SK-N-DZ (cell line): Measurements from ENCODE around the gene CTSS.
"Not testable (repeated sequence)": the region's sequence is repeated elsewhere in the genome, so short reads cannot be mapped to it uniquely, and the experiment has no call there.

Experiments
- DNase-seq: peaks from one replicate; pipeline ENCODE4 v3.0.0-alpha.2; 2015; ENCODE audit warnings: low spot score

CTSS gene

GRCh38 chr1:150775931-150776505 is 10.4 kb upstream of the CTSS start:
- not testable (repeated sequence) for DNase-seq

- DNase-seq: no peak
These were observed 9.7 kb upstream of the CTSS start for GRCh38 chr1:150775276-150775675.

GRCh38 chr1:150772326-150772725 is 6.7 kb upstream of the CTSS start:
- no peak for DNase-seq

GRCh38 chr1:150767704-150768103 is 2.1 kb upstream of the CTSS start:
- not testable (repeated sequence) for DNase-seq

- not testable (repeated sequence) for DNase-seq
These were observed 361 bp upstream of the CTSS start for GRCh38 chr1:150765977-150766301.

- DNase-seq: no peak
These were observed 919 bp downstream of the CTSS start for GRCh38 chr1:150764617-150765101.

- peak; percentile 24 for DNase-seq
These were observed 2.6 kb downstream of the CTSS start for GRCh38 chr1:150763018-150763417.

GRCh38 chr1:150762552-150762951 is 3.0 kb downstream of the CTSS start:
- no peak for DNase-seq

GRCh38 chr1:150761801-150762200 is 3.8 kb downstream of the CTSS start:
- DNase-seq: no peak

- DNase-seq: no peak
These were observed 5.6 kb downstream of the CTSS start for GRCh38 chr1:150760013-150760412.

- DNase-seq: no peak
These were observed 12.2 kb downstream of the CTSS start for GRCh38 chr1:150753416-150753815.

GRCh38 chr1:150751443-150751842 is 14.1 kb downstream of the CTSS start:
- DNase-seq: no peak

- no peak for DNase-seq
These were observed 15.8 kb downstream of the CTSS start for GRCh38 chr1:150749720-150750311.

GRCh38 chr1:150748878-150749719 is 16.5 kb downstream of the CTSS start:
- no peak for DNase-seq

- no peak for DNase-seq
These were observed 35.4 kb downstream of the CTSS start for GRCh38 chr1:150730130-150730721.

GRCh38 chr1:150724336-150724735 is 41.2 kb downstream of the CTSS start:
- DNase-seq: no peak

GRCh38 chr1:150720703-150721102 is 44.9 kb downstream of the CTSS start, which contains the start of gene HORMAD1:
TSS of gene HORMAD1 (minus strand) at chr1:150720895. CDS start at chr1:150719505, 1,390 bp downstream.
- DNase-seq: no peak

- no peak for DNase-seq
These were observed 45.5 kb downstream of the CTSS start for GRCh38 chr1:150720098-150720497.

GRCh38 chr1:150718225-150718891 is 47.2 kb downstream of the CTSS start:
- no peak for DNase-seq

GRCh38 chr1:150709031-150709430 is 56.5 kb downstream of the CTSS start:
- not testable (repeated sequence) for DNase-seq

GRCh38 chr1:150708595-150708994 is 57.0 kb downstream of the CTSS start:
- DNase-seq: no peak

GRCh38 chr1:150706091-150706490 is 59.5 kb downstream of the CTSS start:
- no peak for DNase-seq
